GM12872 (cell line): ENCODE data around the gene SLC16A4.

Experiments
- TF ChIP-seq, protein P1 (sequence below): IDR thresholded peaks from 3 replicates; pipeline ENCODE4 v1.5.1; 2011; ENCODE audit warnings: low read depth, mild to moderate bottlenecking, low read length, moderate library complexity; ENCODE audit not compliant: insufficient read depth

Gene SLC16A4

DNA sequence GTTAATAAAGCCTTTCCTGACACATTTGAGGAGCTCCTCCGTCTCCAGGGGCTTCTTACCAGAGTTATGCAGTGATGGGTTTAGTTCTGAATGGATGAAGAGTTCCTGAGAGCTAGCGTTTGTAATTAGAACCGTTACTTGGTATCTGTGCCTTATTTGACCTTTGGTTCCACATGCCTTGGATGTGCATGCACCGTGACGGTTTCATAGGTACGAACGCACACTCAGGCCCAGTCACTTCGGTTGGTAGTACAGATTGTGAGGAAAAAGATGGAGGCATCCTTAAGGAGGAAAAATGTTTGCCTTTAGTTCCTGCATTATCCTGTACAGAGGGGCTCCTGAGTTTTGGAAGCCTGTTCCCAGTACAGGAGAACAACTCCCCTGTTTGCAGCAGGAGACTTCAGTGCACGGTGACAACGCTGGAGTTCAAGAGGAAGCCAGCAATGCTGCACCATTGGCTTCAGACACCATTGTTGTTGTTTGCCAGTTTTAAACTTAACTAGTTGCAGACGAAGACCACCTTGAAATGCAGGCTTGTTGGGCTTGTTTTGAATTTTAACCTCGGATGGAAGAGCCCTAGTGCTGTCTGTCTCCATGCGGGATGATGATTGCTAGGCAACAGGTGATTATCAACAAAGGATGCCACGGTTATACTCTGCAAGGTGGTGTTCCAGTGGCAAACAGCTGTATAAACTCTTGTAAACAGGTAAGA, 43.5 kb downstream of the SLC16A4 start:
- TF ChIP-seq, protein P1, sequence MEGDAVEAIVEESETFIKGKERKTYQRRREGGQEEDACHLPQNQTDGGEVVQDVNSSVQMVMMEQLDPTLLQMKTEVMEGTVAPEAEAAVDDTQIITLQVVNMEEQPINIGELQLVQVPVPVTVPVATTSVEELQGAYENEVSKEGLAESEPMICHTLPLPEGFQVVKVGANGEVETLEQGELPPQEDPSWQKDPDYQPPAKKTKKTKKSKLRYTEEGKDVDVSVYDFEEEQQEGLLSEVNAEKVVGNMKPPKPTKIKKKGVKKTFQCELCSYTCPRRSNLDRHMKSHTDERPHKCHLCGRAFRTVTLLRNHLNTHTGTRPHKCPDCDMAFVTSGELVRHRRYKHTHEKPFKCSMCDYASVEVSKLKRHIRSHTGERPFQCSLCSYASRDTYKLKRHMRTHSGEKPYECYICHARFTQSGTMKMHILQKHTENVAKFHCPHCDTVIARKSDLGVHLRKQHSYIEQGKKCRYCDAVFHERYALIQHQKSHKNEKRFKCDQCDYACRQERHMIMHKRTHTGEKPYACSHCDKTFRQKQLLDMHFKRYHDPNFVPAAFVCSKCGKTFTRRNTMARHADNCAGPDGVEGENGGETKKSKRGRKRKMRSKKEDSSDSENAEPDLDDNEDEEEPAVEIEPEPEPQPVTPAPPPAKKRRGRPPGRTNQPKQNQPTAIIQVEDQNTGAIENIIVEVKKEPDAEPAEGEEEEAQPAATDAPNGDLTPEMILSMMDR = no peak

- TF ChIP-seq, protein P1 = no peak
These were observed 44.1 kb downstream of the SLC16A4 start for GRCh38 chr1:110346690-110347089.

DNA sequence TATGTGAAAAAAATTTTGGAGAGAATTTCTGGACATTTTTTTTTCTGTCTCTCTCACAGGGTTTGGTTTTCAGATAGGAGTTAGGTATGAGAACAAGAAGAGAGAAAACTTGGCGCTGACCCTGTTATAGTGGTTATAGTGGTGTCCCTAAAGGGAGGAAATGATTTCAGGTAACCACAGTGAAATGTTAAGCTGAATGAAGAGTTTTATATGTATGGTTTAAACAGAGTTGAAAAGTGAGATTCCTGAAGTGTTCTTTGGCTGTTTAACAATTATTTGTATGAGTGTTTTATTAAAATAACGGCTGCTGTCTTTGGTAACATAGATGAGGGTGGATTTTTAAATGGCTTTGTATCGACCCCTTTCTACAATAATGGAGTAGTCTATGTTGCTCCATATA, 45.3 kb downstream of the SLC16A4 start:
- TF ChIP-seq, protein P1 = no peak

DNA sequence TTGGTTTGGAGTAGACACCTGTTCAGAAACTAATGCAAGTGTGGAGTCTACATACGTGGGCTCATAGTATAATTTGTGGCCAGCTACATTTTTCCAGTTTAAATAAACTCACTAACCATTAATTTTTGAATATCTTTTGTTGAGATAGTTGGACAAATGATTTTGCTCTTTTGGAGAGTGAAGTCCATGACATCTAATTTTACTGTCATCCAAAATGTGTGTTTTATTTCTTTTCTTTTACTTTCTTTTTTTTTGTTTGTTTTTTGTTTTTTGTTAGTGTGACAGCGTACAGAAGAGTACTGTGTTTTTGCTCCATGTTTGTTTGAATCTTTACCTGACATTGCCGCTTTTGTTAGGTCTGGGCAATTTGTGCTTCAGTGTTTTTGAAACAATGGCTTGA, 46.7 kb downstream of the SLC16A4 start:
- TF ChIP-seq, protein P1 = no peak

- TF ChIP-seq, protein P1 = no peak
These were observed 47.6 kb downstream of the SLC16A4 start for GRCh38 chr1:110343249-110343648.

DNA sequence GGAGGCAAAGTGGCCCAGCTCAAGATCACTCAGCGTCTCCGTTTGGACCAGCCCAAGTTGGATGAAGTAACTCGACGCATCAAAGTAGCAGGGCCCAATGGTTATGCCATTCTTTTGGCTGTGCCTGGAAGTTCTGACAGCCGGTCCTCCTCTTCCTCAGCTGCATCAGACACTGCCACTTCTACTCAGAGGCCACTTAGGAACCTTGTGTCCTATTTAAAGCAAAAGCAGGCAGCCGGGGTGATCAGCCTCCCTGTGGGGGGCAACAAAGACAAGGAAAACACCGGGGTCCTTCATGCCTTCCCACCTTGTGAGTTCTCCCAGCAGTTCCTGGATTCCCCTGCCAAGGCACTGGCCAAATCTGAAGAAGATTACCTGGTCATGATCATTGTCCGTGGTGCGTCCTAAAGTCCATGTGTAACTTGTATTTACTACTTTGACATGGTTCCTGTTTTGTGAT, 48.9 kb downstream of the SLC16A4 start:
- TF ChIP-seq, protein P1 = no peak

DNA sequence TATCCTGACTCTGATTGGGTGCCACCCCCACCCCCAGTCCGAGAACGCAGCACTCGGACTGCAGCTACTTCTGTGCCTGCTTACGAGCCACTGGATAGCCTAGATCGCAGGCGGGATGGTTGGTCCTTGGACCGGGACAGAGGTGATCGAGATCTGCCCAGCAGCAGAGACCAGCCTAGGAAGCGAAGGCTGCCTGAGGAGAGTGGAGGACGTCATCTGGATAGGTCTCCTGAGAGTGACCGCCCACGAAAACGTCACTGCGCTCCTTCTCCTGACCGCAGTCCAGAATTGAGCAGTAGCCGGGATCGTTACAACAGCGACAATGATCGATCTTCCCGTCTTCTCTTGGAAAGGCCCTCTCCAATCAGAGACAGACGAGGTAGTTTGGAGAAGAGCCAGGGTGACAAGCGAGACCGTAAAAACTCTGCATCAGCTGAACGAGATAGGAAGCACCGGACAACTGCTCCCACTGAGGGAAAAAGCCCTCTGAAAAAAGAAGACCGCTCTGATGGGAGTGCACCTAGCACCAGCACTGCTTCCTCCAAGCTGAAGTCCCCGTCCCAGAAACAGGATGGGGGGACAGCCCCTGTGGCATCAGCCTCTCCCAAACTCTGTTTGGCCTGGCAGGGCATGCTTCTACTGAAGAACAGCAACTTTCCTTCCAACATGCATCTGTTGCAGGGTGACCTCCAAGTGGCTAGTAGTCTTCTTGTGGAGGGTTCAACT, 49.5 kb downstream of the SLC16A4 start:
- TF ChIP-seq, protein P1 = no peak
